Mucosa of descending colon (tissue), 3 donors: ENCODE results near the gene LILRB3. TPM values are rescaled to one million over a fixed set of nuclear protein-coding genes. Genes with fewer than 3 reads are reported as not detected.
"Not testable (repeated sequence)": the region's sequence is repeated elsewhere in the genome, so short reads cannot be mapped to it uniquely, and the experiment has no call there.

Source experiments
- ATAC-seq: fragments of 200-7000 bp; cut with Tn5 transposase; one replicate; pipeline ENCODE4 v1.9.1; 2020; ENCODE audit warnings: mild to moderate bottlenecking, moderate library complexity
- DNase-seq, 3 donors: peaks; one replicate each; pipeline ENCODE4 v3.0.0-alpha.2; 2020
- H3K36me3 ChIP-seq: fragments of 200-600 bp; one replicate; pipeline ENCODE4 v1.8.0; 2021; ENCODE audit warnings: low read depth, mild to moderate bottlenecking
- H3K4me1 ChIP-seq: fragments of 200-600 bp; one replicate; pipeline ENCODE4 v1.8.0; 2021; ENCODE audit warnings: low read depth, mild to moderate bottlenecking
- H3K4me3 ChIP-seq: fragments of 200-600 bp; one replicate; pipeline ENCODE4 v1.8.0; 2021; ENCODE audit warnings: mild to moderate bottlenecking
- H3K9me3 ChIP-seq: fragments of 200-600 bp; one replicate; pipeline ENCODE4 v1.8.0; 2021; ENCODE audit warnings: mild to moderate bottlenecking
- intact Hi-C, 2 donors: fragments of 100-400 bp; cut with DNase I in 1 of 2; cut with micrococcal nuclease in 1 of 2; formaldehyde crosslinking; loops; one replicate each; pipeline versions ENCODE4 v1.11.0 to v1.11.1; 2022; cut with DNase I, micrococcal nuclease
- total RNA-seq, 3 donors: library from RNA; stranded (reverse); fragmentation: NEBNext Ultra II Directional in 2 of 3; extraction: Animal tissue kit (Norgen Biotek cat#: 25700) in 2 of 3; gene quantifications; one replicate each; pipeline versions ENCODE4 v1.2.1 to v1.2.4, GENCODE V29; 2021 to 2023
- TF ChIP-seq, protein P1 (sequence below): fragments of 200-600 bp; IDR thresholded peaks from one replicate; pipeline ENCODE4 v1.8.0; 2022; ENCODE audit warnings: antibody characterized with exemption, mild to moderate bottlenecking
- donor health status: DM: no; HTN: no; CAD: no; lungs with moderate emphysema.
- donor health status: DM: no; HTN: no; CAD: no.
- donor health status: DM: no; HTN: yes; CAD: no.

Gene LILRB3
- total RNA-seq, 3 donors from 2014 or later: 0.67 to 7.7 (median 4.3) TPM

DNA sequence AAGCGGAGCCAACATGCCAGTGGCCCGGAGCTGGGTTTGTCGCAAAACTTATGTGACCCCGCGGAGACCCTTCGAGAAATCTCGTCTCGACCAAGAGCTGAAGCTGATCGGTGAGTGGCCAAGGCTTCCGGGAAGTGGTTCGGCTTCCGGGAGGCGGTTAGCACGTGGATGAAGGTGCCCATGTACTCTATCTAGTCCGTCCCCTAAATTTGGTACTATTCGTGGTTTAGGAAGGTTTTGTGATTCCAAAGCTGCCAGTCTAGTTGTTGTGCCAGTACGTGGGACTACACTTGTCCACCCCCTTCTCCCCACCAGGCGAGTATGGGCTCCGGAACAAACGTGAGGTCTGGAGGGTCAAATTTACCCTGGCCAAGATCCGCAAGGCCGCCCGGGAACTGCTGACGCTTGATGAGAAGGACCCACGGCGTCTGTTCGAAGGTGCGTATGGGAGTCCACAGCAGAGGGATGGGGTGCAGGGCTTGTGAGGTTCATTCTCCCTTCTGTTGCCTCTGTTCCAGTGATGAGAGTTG, 21.6 kb downstream of the LILRB3 start:
- ATAC-seq: no peak
- peaks cover 43% of the 10 kb centered on the region for H3K4me1 ChIP-seq
- no peak for DNase-seq
- TF ChIP-seq, protein P1, sequence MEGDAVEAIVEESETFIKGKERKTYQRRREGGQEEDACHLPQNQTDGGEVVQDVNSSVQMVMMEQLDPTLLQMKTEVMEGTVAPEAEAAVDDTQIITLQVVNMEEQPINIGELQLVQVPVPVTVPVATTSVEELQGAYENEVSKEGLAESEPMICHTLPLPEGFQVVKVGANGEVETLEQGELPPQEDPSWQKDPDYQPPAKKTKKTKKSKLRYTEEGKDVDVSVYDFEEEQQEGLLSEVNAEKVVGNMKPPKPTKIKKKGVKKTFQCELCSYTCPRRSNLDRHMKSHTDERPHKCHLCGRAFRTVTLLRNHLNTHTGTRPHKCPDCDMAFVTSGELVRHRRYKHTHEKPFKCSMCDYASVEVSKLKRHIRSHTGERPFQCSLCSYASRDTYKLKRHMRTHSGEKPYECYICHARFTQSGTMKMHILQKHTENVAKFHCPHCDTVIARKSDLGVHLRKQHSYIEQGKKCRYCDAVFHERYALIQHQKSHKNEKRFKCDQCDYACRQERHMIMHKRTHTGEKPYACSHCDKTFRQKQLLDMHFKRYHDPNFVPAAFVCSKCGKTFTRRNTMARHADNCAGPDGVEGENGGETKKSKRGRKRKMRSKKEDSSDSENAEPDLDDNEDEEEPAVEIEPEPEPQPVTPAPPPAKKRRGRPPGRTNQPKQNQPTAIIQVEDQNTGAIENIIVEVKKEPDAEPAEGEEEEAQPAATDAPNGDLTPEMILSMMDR: no peak
- no peaks in the 10 kb centered on the region for H3K9me3 ChIP-seq
- intact Hi-C loops: no loop called here
- peak overlapping the region; percentile 35 for H3K4me3 ChIP-seq
- H3K36me3 ChIP-seq: no peaks in the 10 kb centered on the region

GRCh38 chr19:54199401-54199800, 23.4 kb downstream of the LILRB3 start:
- Histone ChIP-seq H3K9me3 (no peaks in the 10 kb centered on the region), H3K36me3 (no peaks in the 10 kb centered on the region), H3K4me3 (no peak overlapping the region), H3K4me1 (peaks cover 30% of the 10 kb centered on the region)
- TF ChIP-seq, protein P1: no peak
- intact Hi-C loops: no loop called here
- ATAC-seq (no peak), DNase-seq (no peak)

- DNase-seq: peak in 1 of 3 donors; percentile 4
These were observed 25.7 kb downstream of the LILRB3 start for GRCh38 chr19:54197121-54197520.

GRCh38 chr19:54196536-54196935, 26.3 kb downstream of the LILRB3 start:
- ATAC-seq (no peak), DNase-seq (peak in 1 of 3 donors; percentile 22)
- Histone ChIP-seq H3K36me3 (peaks cover 8% of the 10 kb centered on the region), H3K4me1 (peaks cover 8% of the 10 kb centered on the region), H3K4me3 (no peak overlapping the region), H3K9me3 (no peaks in the 10 kb centered on the region)
- TF ChIP-seq, protein P1: no peak
- intact Hi-C loops: no loop called here

More at GRCh38 chr19:54197121-54197520, 25.7 kb downstream of the LILRB3 start:
- intact Hi-C loops: no loop called here
- no peak for ATAC-seq
- Histone ChIP-seq H3K4me1 (peaks cover 8% of the 10 kb centered on the region), H3K36me3 (peaks cover 8% of the 10 kb centered on the region), H3K4me3 (no peak overlapping the region), H3K9me3 (no peaks in the 10 kb centered on the region)
- TF ChIP-seq, protein P1: no peak

GRCh38 chr19:54194463-54194862, 28.3 kb downstream of the LILRB3 start:
- H3K36me3 ChIP-seq: peaks cover 21% of the 10 kb centered on the region
- H3K9me3 ChIP-seq, intact Hi-C loops, H3K4me1 ChIP-seq, H3K4me3 ChIP-seq, ATAC-seq: not testable (repeated sequence)
- DNase-seq: peak in 1 of 3 donors; percentile 18

GRCh38 chr19:54193011-54193410, 29.8 kb downstream of the LILRB3 start:
- DNase-seq (peak in 1 of 3 donors; percentile 60), ATAC-seq (no peak)
- Histone ChIP-seq H3K4me1 (peaks cover 16% of the 10 kb centered on the region), H3K9me3 (no peaks in the 10 kb centered on the region), H3K36me3 (peaks cover 23% of the 10 kb centered on the region), H3K4me3 (no peak overlapping the region)
- intact Hi-C loops: no loop called here
- TF ChIP-seq, protein P1: no peak
